Uterus (tissue), 4 donors: ENCODE data around the gene RPRD1B. TPM values are rescaled to one million over a fixed set of nuclear protein-coding genes. Genes with fewer than 3 reads are reported as not detected.

Experiments
- DNase-seq, 2 donors: peaks; one replicate each; pipeline ENCODE4 v3.0.0-alpha.2; 2019 to 2020
- H3K27ac ChIP-seq, 2 donors: fragments of 200-600 bp; sonication (generic); 1 replicate in 1 of 2; 2 replicates in 1 of 2; pipeline ENCODE4 v1.5.1; 2016 to 2018
- H3K27me3 ChIP-seq, 2 donors: fragments of 200-600 bp; sonication (generic); one replicate each; pipeline ENCODE4 v1.5.1; 2018 to 2019; ENCODE audit warnings: control low read depth in 1 of 2
- H3K36me3 ChIP-seq, 2 donors: fragments of 200-600 bp; sonication (generic); one replicate each; pipeline ENCODE4 v1.5.1; 2019; ENCODE audit warnings: control low read depth in 1 of 2
- H3K4me1 ChIP-seq, 2 donors: fragments of 200-600 bp; sonication (generic); one replicate each; pipeline ENCODE4 v1.5.1; 2018 to 2019; ENCODE audit warnings: control low read depth in 1 of 2
- H3K4me3 ChIP-seq, 2 donors: fragments of 200-600 bp; sonication (generic); 1 replicate in 1 of 2; 2 replicates in 1 of 2; pipeline ENCODE4 v1.5.1; 2018 to 2019; ENCODE audit warnings: mild to moderate bottlenecking in 1 of 2
- H3K9me3 ChIP-seq, 2 donors: fragments of 200-600 bp; sonication (generic); one replicate each; pipeline ENCODE4 v1.5.1; 2019; ENCODE audit warnings: control low read depth in 1 of 2
- POLR2A ChIP-seq, 2 donors: fragments of 450-650 bp; IDR thresholded peaks; one replicate each; pipeline ENCODE4 v1.6.1; 2016; ENCODE audit warnings: antibody characterized with exemption in 2 of 2, mild to moderate bottlenecking in 1 of 2, moderate library complexity in 1 of 2
- intact Hi-C: fragments of 100-400 bp; cut with DNase I; formaldehyde crosslinking; loops from one replicate; pipeline ENCODE4 v1.15.1; 2023; ENCODE audit warnings: low total_unique reads
- total RNA-seq, 4 donors: library from RNA; depleted of rRNA in 3 of 4; stranded (reverse); fragments of >200 nt in 3 of 4; gene quantifications; one replicate each; pipeline versions ENCODE4 v1.1.0 to v1.2.4, GENCODE V29; 2014 to 2023
- TF ChIP-seq, protein P1 (sequence below), 4 experiments: fragments of 200-600 bp in 2 of 4; fragments of 450-650 bp in 2 of 4; sonication (generic) in 2 of 4; IDR thresholded peaks; one replicate each; pipeline ENCODE4 v1.5.1; 2016 to 2019; ENCODE audit warnings: antibody characterized with exemption in 4 of 4, mild to moderate bottlenecking in 2 of 4, moderate library complexity in 1 of 4
- donor health status: DM: yes; HTN: yes; CAD: no.

Gene RPRD1B
- total RNA-seq, 4 donors from 2014 or later, result 7.9 to 71.3 (median 26.1) TPM

DNA sequence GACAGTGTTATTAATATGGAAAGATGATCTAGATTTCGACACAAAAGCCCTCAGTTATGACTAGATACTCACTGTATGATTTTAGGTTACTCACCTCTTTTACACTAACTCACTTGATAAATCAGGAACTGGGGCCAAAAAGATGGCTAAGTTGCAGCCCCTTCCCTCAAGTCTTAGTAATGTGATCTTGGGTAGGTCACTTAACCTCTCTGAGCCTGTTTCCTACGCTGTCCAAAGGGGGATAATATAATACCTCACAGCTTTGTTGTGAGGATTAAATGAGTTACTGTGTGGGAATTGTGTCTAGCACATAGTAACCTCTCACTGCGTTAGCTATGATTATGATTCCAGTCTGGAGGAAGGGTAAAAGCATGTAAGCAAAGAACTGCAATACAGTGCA, 1.6 kb upstream of the RPRD1B start:
- DNase-seq, result no peak
- TF ChIP-seq POLR2A (IDR thresholded peaks at IDR 0.05), result no peak
- TF ChIP-seq, protein P1, sequence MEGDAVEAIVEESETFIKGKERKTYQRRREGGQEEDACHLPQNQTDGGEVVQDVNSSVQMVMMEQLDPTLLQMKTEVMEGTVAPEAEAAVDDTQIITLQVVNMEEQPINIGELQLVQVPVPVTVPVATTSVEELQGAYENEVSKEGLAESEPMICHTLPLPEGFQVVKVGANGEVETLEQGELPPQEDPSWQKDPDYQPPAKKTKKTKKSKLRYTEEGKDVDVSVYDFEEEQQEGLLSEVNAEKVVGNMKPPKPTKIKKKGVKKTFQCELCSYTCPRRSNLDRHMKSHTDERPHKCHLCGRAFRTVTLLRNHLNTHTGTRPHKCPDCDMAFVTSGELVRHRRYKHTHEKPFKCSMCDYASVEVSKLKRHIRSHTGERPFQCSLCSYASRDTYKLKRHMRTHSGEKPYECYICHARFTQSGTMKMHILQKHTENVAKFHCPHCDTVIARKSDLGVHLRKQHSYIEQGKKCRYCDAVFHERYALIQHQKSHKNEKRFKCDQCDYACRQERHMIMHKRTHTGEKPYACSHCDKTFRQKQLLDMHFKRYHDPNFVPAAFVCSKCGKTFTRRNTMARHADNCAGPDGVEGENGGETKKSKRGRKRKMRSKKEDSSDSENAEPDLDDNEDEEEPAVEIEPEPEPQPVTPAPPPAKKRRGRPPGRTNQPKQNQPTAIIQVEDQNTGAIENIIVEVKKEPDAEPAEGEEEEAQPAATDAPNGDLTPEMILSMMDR (IDR thresholded peaks at IDR 0.05), result no peak
- Histone ChIP-seq H3K4me3 (no peak overlapping the region), H3K36me3 (no peaks in the 10 kb centered on the region), H3K4me1 (peaks cover 3 to 6% of the 10 kb centered on the region in 2 donors), H3K27me3 (no peaks in the 10 kb centered on the region), H3K9me3 (no peaks in the 10 kb centered on the region), H3K27ac (no peak overlapping the region)
- intact Hi-C loops, result no loop called here

DNA sequence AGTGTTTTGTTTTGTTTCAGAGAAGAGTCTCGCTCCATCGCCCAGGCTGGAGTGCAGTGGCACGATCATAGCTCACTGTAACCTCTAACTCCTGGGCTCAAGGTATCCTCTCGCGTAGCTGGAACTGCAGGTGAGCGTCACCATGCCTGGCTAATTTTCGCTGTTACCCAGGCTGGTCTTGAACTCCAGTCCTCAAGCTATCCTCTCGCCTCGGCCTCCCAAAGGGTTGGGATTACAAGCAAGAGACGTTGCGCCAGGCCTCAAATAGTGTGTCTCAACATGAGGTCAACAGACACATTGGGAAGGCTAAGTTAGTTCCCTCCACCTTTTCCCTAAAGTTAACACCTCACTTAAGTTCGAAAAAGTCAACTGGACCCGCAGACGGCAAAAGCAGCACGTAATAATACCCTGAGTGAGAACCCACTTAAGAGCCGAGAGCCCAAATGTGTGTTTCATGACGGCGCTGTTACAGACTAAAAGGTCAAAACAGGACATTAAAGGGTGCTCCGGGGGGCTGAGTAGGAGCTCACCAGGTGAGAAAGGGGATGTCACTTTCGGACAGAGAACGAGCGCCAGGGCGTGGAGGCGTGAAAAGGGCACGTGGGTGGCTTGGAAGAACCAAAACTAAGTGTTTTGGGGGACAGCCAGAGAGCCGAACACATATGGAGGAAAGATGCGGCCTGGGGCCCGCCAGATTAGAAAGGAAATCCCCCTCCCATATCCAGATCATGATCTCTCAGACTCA, 789 bp upstream of the RPRD1B start:
- Histone ChIP-seq H3K4me3 (peak overlapping the region; percentile 85 to 98), H3K9me3 (no peaks in the 10 kb centered on the region), H3K36me3 (no peaks in the 10 kb centered on the region), H3K27me3 (no peaks in the 10 kb centered on the region), H3K27ac (peak overlapping the region; percentile 95), H3K4me1 (peaks cover 3 to 8% of the 10 kb centered on the region in 2 donors)
- intact Hi-C loops, result no loop called here
- no peak for DNase-seq
- TF ChIP-seq, protein P1 (IDR thresholded peaks at IDR 0.05), result no peak
- no peak for TF ChIP-seq POLR2A (IDR thresholded peaks at IDR 0.05)

DNA sequence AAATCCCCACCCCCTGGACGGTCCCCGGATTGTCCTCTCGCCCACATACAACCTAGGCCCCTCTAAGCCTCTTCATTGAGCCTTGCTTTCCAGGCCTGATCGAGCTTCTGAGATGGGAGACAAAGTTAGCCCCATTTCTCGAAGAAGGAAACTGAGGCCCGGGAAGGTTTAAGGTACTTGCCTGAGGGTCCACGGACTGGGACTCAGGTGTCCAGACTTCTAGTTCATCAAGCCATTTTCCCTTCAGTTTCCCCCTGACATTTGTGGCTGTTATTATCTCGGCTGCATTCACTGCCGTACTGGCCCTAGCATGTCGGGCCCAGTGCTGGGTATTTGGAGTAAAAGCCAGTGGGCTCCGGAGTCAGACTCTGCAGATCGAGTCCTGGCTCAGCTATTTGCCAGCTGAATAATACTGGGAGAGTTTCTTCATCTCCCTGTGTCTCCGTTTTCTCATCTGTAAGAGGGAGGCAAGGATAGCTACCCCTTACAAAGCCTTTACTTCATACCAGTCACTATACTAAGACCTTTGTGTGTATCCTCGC, 633 bp downstream of the RPRD1B start:
- intact Hi-C loops, result no loop called here
- no peak for TF ChIP-seq POLR2A (IDR thresholded peaks at IDR 0.05)
- TF ChIP-seq, protein P1 (IDR thresholded peaks at IDR 0.05), result no peak
- H3K9me3 ChIP-seq, result no peaks in the 10 kb centered on the region
- no peak for DNase-seq
- H3K27ac ChIP-seq, result peak overlapping the region; percentile 95
- H3K36me3 ChIP-seq, result no peaks in the 10 kb centered on the region
- peak overlapping the region; percentile 85 to 98 for H3K4me3 ChIP-seq
- H3K4me1 ChIP-seq, result peaks cover 3 to 8% of the 10 kb centered on the region in 2 donors
- no peaks in the 10 kb centered on the region for H3K27me3 ChIP-seq

DNA sequence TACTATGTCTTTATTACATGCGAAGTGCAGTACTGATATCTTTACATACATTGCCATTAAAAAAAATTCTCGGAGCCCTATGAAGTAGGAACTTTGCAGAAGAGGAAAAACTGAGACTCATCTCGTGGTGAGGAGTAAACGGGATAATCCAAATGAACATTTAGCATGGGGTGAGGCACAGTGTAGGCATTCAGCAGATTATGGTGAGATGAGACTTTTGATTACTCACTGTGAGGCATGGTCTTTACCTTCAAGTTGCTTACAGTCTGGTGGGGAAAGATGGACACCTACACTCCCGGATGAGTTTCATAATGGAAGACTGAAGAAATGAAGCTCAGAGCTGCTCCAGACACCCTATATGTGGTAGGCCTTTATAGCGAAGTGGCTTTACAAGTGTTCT, 1.4 kb downstream of the RPRD1B start:
- no peak for TF ChIP-seq POLR2A (IDR thresholded peaks at IDR 0.05)
- TF ChIP-seq, protein P1 (IDR thresholded peaks at IDR 0.05), result no peak
- Histone ChIP-seq H3K9me3 (no peaks in the 10 kb centered on the region), H3K27me3 (no peaks in the 10 kb centered on the region), H3K4me3 (peak overlapping the region; percentile 85 to 98), H3K4me1 (peaks cover 3 to 8% of the 10 kb centered on the region in 2 donors), H3K27ac (no peak overlapping the region), H3K36me3 (no peaks in the 10 kb centered on the region)
- DNase-seq, result no peak
- intact Hi-C loops, result no loop called here

DNA sequence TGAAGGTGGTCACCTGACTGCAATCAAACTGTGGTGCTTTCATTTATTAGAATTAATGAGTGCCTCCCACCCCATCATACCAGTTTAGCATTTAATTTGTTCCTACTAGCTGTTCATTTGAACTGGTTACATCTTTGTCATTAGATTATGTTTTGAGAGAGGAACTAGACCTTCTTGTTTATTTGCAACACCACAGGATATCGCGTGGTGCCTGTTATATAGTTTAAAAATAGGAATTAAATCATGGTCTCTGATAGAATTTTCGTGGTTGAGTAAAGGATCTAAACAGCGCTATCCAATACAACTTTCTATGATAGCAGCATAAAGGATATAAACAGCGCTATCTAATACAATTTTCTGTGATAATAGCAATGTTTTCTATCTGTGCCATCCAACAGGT, 2.8 kb downstream of the RPRD1B start:
- Histone ChIP-seq H3K27me3 (no peaks in the 10 kb centered on the region), H3K4me3 (no peak overlapping the region), H3K36me3 (no peaks in the 10 kb centered on the region), H3K27ac (no peak overlapping the region), H3K4me1 (peaks cover 3 to 8% of the 10 kb centered on the region in 2 donors), H3K9me3 (no peaks in the 10 kb centered on the region)
- intact Hi-C loops, result no loop called here
- DNase-seq, result no peak
- TF ChIP-seq, protein P1 (IDR thresholded peaks at IDR 0.05), result no peak
- TF ChIP-seq POLR2A (IDR thresholded peaks at IDR 0.05), result no peak
